Thyroid gland (tissue), 4 donors: Measurements from ENCODE around the gene TNS3.

ENCODE experiments used
- CTCF ChIP-seq, 6 experiments: fragments of 200-600 bp in 3 of 6; fragments of 450-650 bp in 3 of 6; sonication (generic) in 3 of 6; IDR thresholded peaks; one replicate each; pipeline ENCODE4 v1.5.1; 2016 to 2019; ENCODE audit warnings: antibody characterized with exemption in 6 of 6, mild to moderate bottlenecking in 2 of 6, inconsistent platforms in 1 of 6, moderate library complexity in 1 of 6
- POLR2A ChIP-seq, 2 donors: fragments of 450-650 bp; IDR thresholded peaks; one replicate each; pipeline ENCODE4 v1.6.1; 2017; ENCODE audit warnings: antibody characterized with exemption in 2 of 2, mild to moderate bottlenecking in 2 of 2, moderate library complexity in 1 of 2

- no peak for TF ChIP-seq CTCF (IDR thresholded peaks at IDR 0.05)
- TF ChIP-seq POLR2A (IDR thresholded peaks at IDR 0.05) = no peak
Measured at GRCh38 chr7:47248797-47249196, 333.1 kb downstream of the TNS3 start.
